ENCODE results near the gene CFAP161. TPM values are rescaled to one million over a fixed set of nuclear protein-coding genes. Genes with fewer than 3 reads are reported as not detected.

The CFAP161 gene
- total and polyA plus RNA-seq, 2 of the 13 experiments (the other 11 are each of a cell fraction or from before 2014, with no cell fraction given): not detected

GRCh38 chr15:81165535-81165934 is 31.5 kb downstream of the CFAP161 start:
- Histone ChIP-seq H2AFZ (ENCODE audit: low read length) (no peak overlapping the region), H3K4me3 (replicated peaks in 1 of 3; ENCODE audit: insufficient read depth in 1 of 3, low read depth in 2 of 3, low read length in 3 of 3) (no peak overlapping the region), H3K9ac (ENCODE audit: insufficient read depth, low read depth, low read length) (no peak overlapping the region), H3K4me2 (ENCODE audit: low read depth, low read length) (no peak overlapping the region), H3K27ac (ENCODE audit: extremely low read length, insufficient read depth, low read length) (no peak overlapping the region), H3K36me3 (replicated peaks in 1 of 2; ENCODE audit: control insufficient read depth in 1 of 2, insufficient read depth in 2 of 2, low read length in 2 of 2) (no peaks in the 10 kb centered on the region), H3K9me3 (ENCODE audit: low read length) (no peaks in the 10 kb centered on the region), H3K4me1 (ENCODE audit: insufficient read depth, low read length) (no peaks in the 10 kb centered on the region), H3K27me3 (ENCODE audit: control insufficient read depth in 1 of 2, insufficient read depth in 2 of 2, low read length in 2 of 2) (peaks cover 0 to 6% of the 10 kb centered on the region in 2 experiments; a peak in 2 of 5 replicates), H4K20me1 (ENCODE audit: insufficient read depth, low read length) (no peaks in the 10 kb centered on the region), H3K79me2 (ENCODE audit: insufficient read depth, low read length) (no peaks in the 10 kb centered on the region)
- no peak for ATAC-seq
- BruUV-seq (replicated peaks): no TSS peak
- ChIA-PET CTCF (ENCODE audit: low intra/inter-chr PET ratio, low total read pairs) (no interaction called here), POLR2A (no interaction called here)
- DNase-seq (ENCODE audit: low spot score): no peak
- intact Hi-C loops (cut with micrococcal nuclease; ENCODE audit: unreplicated experiment) (no loop called here), in situ Hi-C loops (cut with HindIII; ENCODE audit: extremely low pct_ligation_motif_present, low pct_unique_long_range_greater_than_20kb) (no loop called here)
- TF ChIP-seq TCF7 (IDR thresholded peaks at IDR 0.05; ENCODE audit: low read depth): no peak
- no peak for TF ChIP-seq IRF2 (CRISPR knock-in tag; IDR thresholded peaks at IDR 0.05)
- no peak for TF ChIP-seq THAP8 (CRISPR knock-in tag; IDR thresholded peaks at IDR 0.05; ENCODE audit: borderline replicate concordance)
- no peak for TF ChIP-seq PLRG1 (conservative IDR thresholded peaks at IDR 0.05)
- no peak for TF ChIP-seq ZNF775 (CRISPR knock-in tag; IDR thresholded peaks at IDR 0.05; ENCODE audit: borderline replicate concordance)
- TF ChIP-seq, protein P1, sequence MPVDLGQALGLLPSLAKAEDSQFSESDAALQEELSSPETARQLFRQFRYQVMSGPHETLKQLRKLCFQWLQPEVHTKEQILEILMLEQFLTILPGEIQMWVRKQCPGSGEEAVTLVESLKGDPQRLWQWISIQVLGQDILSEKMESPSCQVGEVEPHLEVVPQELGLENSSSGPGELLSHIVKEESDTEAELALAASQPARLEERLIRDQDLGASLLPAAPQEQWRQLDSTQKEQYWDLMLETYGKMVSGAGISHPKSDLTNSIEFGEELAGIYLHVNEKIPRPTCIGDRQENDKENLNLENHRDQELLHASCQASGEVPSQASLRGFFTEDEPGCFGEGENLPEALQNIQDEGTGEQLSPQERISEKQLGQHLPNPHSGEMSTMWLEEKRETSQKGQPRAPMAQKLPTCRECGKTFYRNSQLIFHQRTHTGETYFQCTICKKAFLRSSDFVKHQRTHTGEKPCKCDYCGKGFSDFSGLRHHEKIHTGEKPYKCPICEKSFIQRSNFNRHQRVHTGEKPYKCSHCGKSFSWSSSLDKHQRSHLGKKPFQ (CRISPR knock-in tag; IDR thresholded peaks at IDR 0.05; ENCODE audit: insufficient replicate concordance): no peak
- no peak for TF ChIP-seq ERF (CRISPR knock-in tag; IDR thresholded peaks at IDR 0.05)
- TF ChIP-seq ZNF644 (CRISPR knock-in tag; IDR thresholded peaks at IDR 0.05; ENCODE audit: low read depth): no peak
- TF ChIP-seq, protein P2, sequence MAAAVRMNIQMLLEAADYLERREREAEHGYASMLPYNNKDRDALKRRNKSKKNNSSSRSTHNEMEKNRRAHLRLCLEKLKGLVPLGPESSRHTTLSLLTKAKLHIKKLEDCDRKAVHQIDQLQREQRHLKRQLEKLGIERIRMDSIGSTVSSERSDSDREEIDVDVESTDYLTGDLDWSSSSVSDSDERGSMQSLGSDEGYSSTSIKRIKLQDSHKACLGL (CRISPR knock-in tag; IDR thresholded peaks at IDR 0.05): no peak
- TF ChIP-seq HOXA5 (CRISPR knock-in tag; IDR thresholded peaks at IDR 0.05): no peak
- TF ChIP-seq MEIS2 (CRISPR knock-in tag; IDR thresholded peaks at IDR 0.05): no peak
- no peak for TF ChIP-seq ATF7 (IDR thresholded peaks at IDR 0.05)
- no peak for TF ChIP-seq ATF7 (CRISPR knock-in tag; IDR thresholded peaks at IDR 0.05)
- no peak for TF ChIP-seq ZNF839 (CRISPR knock-in tag; IDR thresholded peaks at IDR 0.05; ENCODE audit: borderline replicate concordance)
- TF ChIP-seq, protein P3, sequence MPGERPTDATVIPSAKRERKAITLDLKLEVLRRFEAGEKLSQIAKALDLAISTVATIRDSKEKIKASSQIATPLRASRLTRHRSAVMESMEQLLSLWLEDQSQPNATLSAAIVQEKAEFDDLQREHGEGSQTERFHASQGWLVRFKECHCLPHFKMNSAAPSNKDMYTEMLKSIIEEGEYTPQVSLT (CRISPR knock-in tag; IDR thresholded peaks at IDR 0.05; ENCODE audit: borderline replicate concordance, low read depth): no peak
- 23% methylated on average over 3 of the region's 3 CpGs for WGBS (ENCODE audit: low lambda C conversion rate)
- no peak for FAIRE-seq

Measured in HepG2 (cell line).